ENCODE results near the gene EDIL3. TPM values are rescaled to one million over a fixed set of nuclear protein-coding genes. Genes with fewer than 3 reads are reported as not detected.

EDIL3 gene
- 114 TPM for total RNA-seq

GRCh38 chr5:84384604-84385575, at the start of gene EDIL3:
Gene EDIL3, minus strand, starts transcription at chr5:84384880. Its CDS starts 506 bp downstream, at chr5:84384374.

Small RNAs within 50 kb of the gene (small RNA-seq; reads per million reads assigned to genes)
- gene RNU6-448P: not detected

Data from diencephalon (tissue), 1 donor.